Vagina (tissue), 2 donors: ENCODE data around the gene VSIG1.

ENCODE experiments used
- POLR2A ChIP-seq, 2 donors: fragments of 450-650 bp; IDR thresholded peaks; one replicate each; pipeline ENCODE4 v1.6.1; 2017; ENCODE audit warnings: antibody characterized with exemption in 2 of 2, mild to moderate bottlenecking in 2 of 2, moderate library complexity in 2 of 2
- TF ChIP-seq, protein P1 (sequence below), 3 experiments: fragments of 450-650 bp in 2 of 3; fragments of 200-600 bp in 1 of 3; sonication (generic) in 1 of 3; IDR thresholded peaks; one replicate each; pipeline ENCODE4 v1.5.1; 2017 to 2019; ENCODE audit warnings: antibody characterized with exemption in 3 of 3, mild to moderate bottlenecking in 2 of 3, moderate library complexity in 2 of 3

GRCh38 chrX:108071578-108071977 is 26.7 kb downstream of the VSIG1 start:
- TF ChIP-seq POLR2A (IDR thresholded peaks at IDR 0.05) = no peak
- TF ChIP-seq, protein P1, sequence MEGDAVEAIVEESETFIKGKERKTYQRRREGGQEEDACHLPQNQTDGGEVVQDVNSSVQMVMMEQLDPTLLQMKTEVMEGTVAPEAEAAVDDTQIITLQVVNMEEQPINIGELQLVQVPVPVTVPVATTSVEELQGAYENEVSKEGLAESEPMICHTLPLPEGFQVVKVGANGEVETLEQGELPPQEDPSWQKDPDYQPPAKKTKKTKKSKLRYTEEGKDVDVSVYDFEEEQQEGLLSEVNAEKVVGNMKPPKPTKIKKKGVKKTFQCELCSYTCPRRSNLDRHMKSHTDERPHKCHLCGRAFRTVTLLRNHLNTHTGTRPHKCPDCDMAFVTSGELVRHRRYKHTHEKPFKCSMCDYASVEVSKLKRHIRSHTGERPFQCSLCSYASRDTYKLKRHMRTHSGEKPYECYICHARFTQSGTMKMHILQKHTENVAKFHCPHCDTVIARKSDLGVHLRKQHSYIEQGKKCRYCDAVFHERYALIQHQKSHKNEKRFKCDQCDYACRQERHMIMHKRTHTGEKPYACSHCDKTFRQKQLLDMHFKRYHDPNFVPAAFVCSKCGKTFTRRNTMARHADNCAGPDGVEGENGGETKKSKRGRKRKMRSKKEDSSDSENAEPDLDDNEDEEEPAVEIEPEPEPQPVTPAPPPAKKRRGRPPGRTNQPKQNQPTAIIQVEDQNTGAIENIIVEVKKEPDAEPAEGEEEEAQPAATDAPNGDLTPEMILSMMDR (IDR thresholded peaks at IDR 0.05) = no peak
